Astrocyte (in vitro differentiated cells and primary cell): ENCODE results near the gene CDC73. TPM values are rescaled to one million over a fixed set of nuclear protein-coding genes. Genes with fewer than 3 reads are reported as not detected.

Experiments
- DNase-seq: peaks from one replicate; pipeline ENCODE4 v3.0.0-alpha.2; 2010; ENCODE audit warnings: low read depth
- FAIRE-seq: peaks from 2 replicates; lab custom pipeline; 2011; peaks lifted over from hg19 to GRCh38; lab: Jason Lieb, UNC
- H2AFZ ChIP-seq: 2 replicates; pipeline ENCODE4 v1.6.0; 2012; ENCODE audit warnings: low read depth, low read length, inconsistent platforms
- H3K27ac ChIP-seq: 2 replicates; pipeline ENCODE4 v1.5.1; 2011; ENCODE audit warnings: low read depth, low read length, inconsistent platforms
- H3K27me3 ChIP-seq: 2 replicates; pipeline ENCODE4 v1.6.0; 2011; ENCODE audit warnings: low read length, inconsistent platforms; ENCODE audit not compliant: insufficient read depth
- H3K36me3 ChIP-seq: 2 replicates; pipeline ENCODE4 v1.5.1; 2011; ENCODE audit warnings: low read length, inconsistent platforms; ENCODE audit not compliant: insufficient read depth
- H3K4me1 ChIP-seq: 2 replicates; pipeline ENCODE4 v1.5.1; 2011; ENCODE audit warnings: low read length, inconsistent platforms; ENCODE audit not compliant: insufficient read depth
- H3K4me2 ChIP-seq: 2 replicates; pipeline ENCODE4 v1.6.0; 2012; ENCODE audit warnings: low read length, inconsistent platforms
- H3K4me3 ChIP-seq: 2 replicates; pipeline ENCODE4 v1.5.1; 2011; ENCODE audit warnings: low read depth, mild to moderate bottlenecking, low read length, inconsistent platforms; ENCODE audit not compliant: insufficient read depth
- H3K79me2 ChIP-seq: 2 replicates; pipeline ENCODE4 v1.6.0; 2012; ENCODE audit warnings: mild to moderate bottlenecking, low read length, inconsistent platforms; ENCODE audit not compliant: insufficient read depth
- H3K9ac ChIP-seq: 2 replicates; pipeline ENCODE4 v1.6.0; 2012; ENCODE audit warnings: mild to moderate bottlenecking, low read length, inconsistent platforms
- H3K9me3 ChIP-seq: 2 replicates; pipeline ENCODE4 v1.5.1; 2012; ENCODE audit warnings: low read depth, mild to moderate bottlenecking, low read length, inconsistent platforms; ENCODE audit not compliant: insufficient read depth
- H4K20me1 ChIP-seq: 2 replicates; pipeline ENCODE4 v1.6.0; 2012; ENCODE audit warnings: low read length, inconsistent platforms; ENCODE audit not compliant: insufficient read depth
- H3K27ac Mint-ChIP-seq: one replicate; pipeline ENCODE4 v1.8.0; 2021; ENCODE audit warnings: mild to moderate bottlenecking, mixed read lengths; ENCODE audit not compliant: unreplicated experiment
- H3K27me3 Mint-ChIP-seq: one replicate; pipeline ENCODE4 v1.8.0; 2021; ENCODE audit warnings: low read depth, mixed read lengths; ENCODE audit not compliant: unreplicated experiment
- H3K36me3 Mint-ChIP-seq: one replicate; pipeline ENCODE4 v1.8.0; 2021; ENCODE audit warnings: low read depth, mixed read lengths; ENCODE audit not compliant: unreplicated experiment
- H3K4me1 Mint-ChIP-seq: one replicate; pipeline ENCODE4 v1.8.0; 2021; ENCODE audit warnings: low read depth, mixed read lengths; ENCODE audit not compliant: unreplicated experiment
- H3K4me3 Mint-ChIP-seq: one replicate; pipeline ENCODE4 v1.8.0; 2021; ENCODE audit warnings: mild to moderate bottlenecking, moderate library complexity, mixed read lengths; ENCODE audit not compliant: unreplicated experiment
- H3K9me3 Mint-ChIP-seq: one replicate; pipeline ENCODE4 v1.8.0; 2021; ENCODE audit warnings: mild to moderate bottlenecking, mixed read lengths; ENCODE audit not compliant: unreplicated experiment
- CTCF ChIP-seq: IDR thresholded peaks from 2 replicates; pipeline ENCODE4 v1.5.1; 2011; ENCODE audit warnings: low read depth, mild to moderate bottlenecking, inconsistent platforms, low read length, moderate library complexity; ENCODE audit not compliant: insufficient read depth
- EZH2 ChIP-seq: IDR thresholded peaks from 2 replicates; pipeline ENCODE4 v1.6.1; 2012; ENCODE audit warnings: mild to moderate bottlenecking, low read length, inconsistent platforms; ENCODE audit not compliant: insufficient read depth
- total RNA-seq: library from RNA; stranded (reverse); gene quantifications from 2 replicates; pipeline ENCODE4 v1.2.1, GENCODE V29; 2021

CDC73 gene
- total RNA-seq, 1 donor from 2014 or later: 77.7 TPM

- Histone ChIP-seq H3K4me1 (peaks cover 8% of the 10 kb centered on the region), H3K36me3 (no peaks in the 10 kb centered on the region), H4K20me1 (peaks cover 40% of the 10 kb centered on the region), H3K4me2 (peak overlapping the region; percentile 14), H3K27ac (no peak overlapping the region), H3K9me3 (no peaks in the 10 kb centered on the region), H3K4me3 (no peak overlapping the region), H3K27me3 (no peaks in the 10 kb centered on the region), H2AFZ (no peak overlapping the region), H3K9ac (no peak overlapping the region), H3K79me2 (peaks cover 74% of the 10 kb centered on the region)
- Mint-ChIP-seq H3K9me3 (no peaks in the 10 kb centered on the region), H3K27me3 (no peaks in the 10 kb centered on the region), H3K4me1 (peaks cover 34% of the 10 kb centered on the region), H3K4me3 (no peak overlapping the region), H3K27ac (no peak overlapping the region), H3K36me3 (no peaks in the 10 kb centered on the region)
- TF ChIP-seq EZH2 (no peak), CTCF (peak; percentile 88)
- DNase-seq (peak; percentile 20), FAIRE-seq (no peak)
These were observed 61.3 kb downstream of the CDC73 start for GRCh38 chr1:193183019-193183627.

- Mint-ChIP-seq H3K4me3 (peak overlapping the region; percentile 14), H3K27ac (no peak overlapping the region), H3K4me1 (peaks cover 37% of the 10 kb centered on the region), H3K36me3 (no peaks in the 10 kb centered on the region), H3K9me3 (no peaks in the 10 kb centered on the region), H3K27me3 (no peaks in the 10 kb centered on the region)
- DNase-seq (no peak), FAIRE-seq (no peak)
- H3K4me3 ChIP-seq: no peak overlapping the region
- H3K9me3 ChIP-seq: no peaks in the 10 kb centered on the region
- TF ChIP-seq CTCF (no peak), EZH2 (no peak)
- peaks cover 87% of the 10 kb centered on the region for H3K79me2 ChIP-seq
- no peak overlapping the region for H3K4me2 ChIP-seq
- peaks cover 48% of the 10 kb centered on the region for H4K20me1 ChIP-seq
- peaks cover 8% of the 10 kb centered on the region for H3K4me1 ChIP-seq
- H3K9ac ChIP-seq: no peak overlapping the region
- no peak overlapping the region for H2AFZ ChIP-seq
- no peaks in the 10 kb centered on the region for H3K27me3 ChIP-seq
- H3K27ac ChIP-seq: no peak overlapping the region
- no peaks in the 10 kb centered on the region for H3K36me3 ChIP-seq
These were observed 62.9 kb downstream of the CDC73 start for GRCh38 chr1:193184776-193185175.

- no peak overlapping the region for H2AFZ ChIP-seq
- H3K36me3 ChIP-seq: no peaks in the 10 kb centered on the region
- Mint-ChIP-seq H3K27me3 (no peaks in the 10 kb centered on the region), H3K27ac (peak overlapping the region; percentile 78), H3K9me3 (no peaks in the 10 kb centered on the region), H3K4me3 (no peak overlapping the region), H3K4me1 (peaks cover 37% of the 10 kb centered on the region), H3K36me3 (no peaks in the 10 kb centered on the region)
- peaks cover 50% of the 10 kb centered on the region for H4K20me1 ChIP-seq
- FAIRE-seq (no peak), DNase-seq (no peak)
- TF ChIP-seq EZH2 (no peak), CTCF (no peak)
- no peak overlapping the region for H3K4me3 ChIP-seq
- H3K9me3 ChIP-seq: no peaks in the 10 kb centered on the region
- no peak overlapping the region for H3K27ac ChIP-seq
- peaks cover 8% of the 10 kb centered on the region for H3K4me1 ChIP-seq
- H3K4me2 ChIP-seq: peak overlapping the region; percentile 86
- peak overlapping the region; percentile 71 for H3K9ac ChIP-seq
- H3K79me2 ChIP-seq: peaks cover 89% of the 10 kb centered on the region
- no peaks in the 10 kb centered on the region for H3K27me3 ChIP-seq
These were observed 63.4 kb downstream of the CDC73 start for GRCh38 chr1:193185211-193185610.
